BLaER1 (cell line): ENCODE data around the gene TBC1D22A.

Source experiments
- H3K27ac ChIP-seq: shearing (Covaris generic); formaldehyde crosslinking; 2 replicates; pipeline ENCODE4 v1.8.1; 2022
- H3K27me3 ChIP-seq: shearing (Covaris generic); formaldehyde crosslinking; 2 replicates; pipeline ENCODE4 v1.8.1; 2022
- H3K36me3 ChIP-seq: shearing (Covaris generic); formaldehyde crosslinking; 2 replicates; pipeline ENCODE4 v1.8.1; 2022
- H3K4me1 ChIP-seq: shearing (Covaris generic); formaldehyde crosslinking; 2 replicates; pipeline ENCODE4 v1.8.1; 2022
- H3K4me2 ChIP-seq: shearing (Covaris generic); formaldehyde crosslinking; 2 replicates; pipeline ENCODE4 v1.8.1; 2022
- H3K4me3 ChIP-seq: shearing (Covaris generic); formaldehyde crosslinking; 2 replicates; pipeline ENCODE4 v1.8.1; 2022
- H3K9ac ChIP-seq: shearing (Covaris generic); formaldehyde crosslinking; 2 replicates; pipeline ENCODE4 v1.8.1; 2022
- H3K9me3 ChIP-seq: shearing (Covaris generic); formaldehyde crosslinking; 2 replicates; pipeline ENCODE4 v1.8.1; 2022
- H4K20me1 ChIP-seq: shearing (Covaris generic); formaldehyde crosslinking; 2 replicates; pipeline ENCODE4 v1.8.1; 2022
- Cebpa-rat ChIP-seq: shearing (Covaris generic); IDR thresholded peaks from 2 replicates; pipeline ENCODE4 v1.8.1; 2022

The TBC1D22A gene

GRCh38 chr22:46896568-46897245, 134.3 kb downstream of the TBC1D22A start:
- no peak overlapping the region for H3K9ac ChIP-seq
- no peak overlapping the region for H3K4me3 ChIP-seq
- peaks cover 47% of the 10 kb centered on the region for H3K36me3 ChIP-seq
- H3K4me2 ChIP-seq, result peak overlapping the region; percentile 59
- TF ChIP-seq Cebpa-rat, result no peak
- no peaks in the 10 kb centered on the region for H3K27me3 ChIP-seq
- H4K20me1 ChIP-seq, result peaks cover 67% of the 10 kb centered on the region
- peak overlapping the region; percentile 10; the same call in 1 of the 2 replicates for H3K27ac ChIP-seq
- no peaks in the 10 kb centered on the region for H3K9me3 ChIP-seq
- peaks cover 46% of the 10 kb centered on the region for H3K4me1 ChIP-seq

- Histone ChIP-seq H3K27ac (no peak overlapping the region), H3K27me3 (no peaks in the 10 kb centered on the region), H3K9ac (no peak overlapping the region), H3K4me3 (no peak overlapping the region), H3K4me1 (peaks cover 50% of the 10 kb centered on the region), H3K9me3 (no peaks in the 10 kb centered on the region), H3K4me2 (0 out of 2 replicates have a peak overlapping the region, but pooled peaks have one; percentile 59), H4K20me1 (peaks cover 70% of the 10 kb centered on the region), H3K36me3 (peaks cover 46% of the 10 kb centered on the region)
- TF ChIP-seq Cebpa-rat, result no peak
Measured at GRCh38 chr22:46897246-46897623, 134.8 kb downstream of the TBC1D22A start.

GRCh38 chr22:46900549-46900948, 138.1 kb downstream of the TBC1D22A start:
- Histone ChIP-seq H4K20me1 (peaks cover 65% of the 10 kb centered on the region), H3K9ac (no peak overlapping the region), H3K4me2 (no peak overlapping the region), H3K27ac (no peak overlapping the region), H3K9me3 (no peaks in the 10 kb centered on the region), H3K36me3 (peaks cover 28% of the 10 kb centered on the region), H3K4me3 (no peak overlapping the region), H3K4me1 (peaks cover 40% of the 10 kb centered on the region), H3K27me3 (no peaks in the 10 kb centered on the region)
- no peak for TF ChIP-seq Cebpa-rat

GRCh38 chr22:46902436-46902835, 140.0 kb downstream of the TBC1D22A start:
- peak overlapping the region; percentile 87 for H3K4me2 ChIP-seq

GRCh38 chr22:46902998-46903916, 140.8 kb downstream of the TBC1D22A start:
- no peaks in the 10 kb centered on the region for H3K9me3 ChIP-seq
- peak overlapping the region; percentile 69 for H3K9ac ChIP-seq
- peaks cover 83% of the 10 kb centered on the region for H4K20me1 ChIP-seq
- peaks cover 46% of the 10 kb centered on the region for H3K36me3 ChIP-seq
- no peak for TF ChIP-seq Cebpa-rat
- no peaks in the 10 kb centered on the region for H3K27me3 ChIP-seq
- H3K4me3 ChIP-seq, result no peak overlapping the region
- H3K4me1 ChIP-seq, result peaks cover 22% of the 10 kb centered on the region
- peak overlapping the region; percentile 46 for H3K27ac ChIP-seq
- peak overlapping the region; percentile 87 for H3K4me2 ChIP-seq

More at GRCh38 chr22:46902436-46902835, 140.0 kb downstream of the TBC1D22A start:
- Histone ChIP-seq H3K9me3 (no peaks in the 10 kb centered on the region), H3K4me3 (no peak overlapping the region), H3K27ac (no peak overlapping the region; the same call in 1 of the 2 replicates), H3K27me3 (no peaks in the 10 kb centered on the region), H3K9ac (no peak overlapping the region), H3K36me3 (peaks cover 38% of the 10 kb centered on the region), H3K4me1 (peaks cover 22% of the 10 kb centered on the region), H4K20me1 (peaks cover 75% of the 10 kb centered on the region)
- no peak for TF ChIP-seq Cebpa-rat

GRCh38 chr22:46905415-46905814, 143.0 kb downstream of the TBC1D22A start:
- H3K4me2 ChIP-seq, result no peak overlapping the region
- peaks cover 89% of the 10 kb centered on the region for H4K20me1 ChIP-seq
- H3K4me1 ChIP-seq, result peaks cover 22% of the 10 kb centered on the region
- H3K36me3 ChIP-seq, result peaks cover 51% of the 10 kb centered on the region; the same call in 1 of the 2 replicates
- H3K27ac ChIP-seq, result no peak overlapping the region
- no peak overlapping the region for H3K9ac ChIP-seq
- H3K27me3 ChIP-seq, result no peaks in the 10 kb centered on the region
- H3K9me3 ChIP-seq, result no peaks in the 10 kb centered on the region
- H3K4me3 ChIP-seq, result no peak overlapping the region
- TF ChIP-seq Cebpa-rat, result no peak

- no peak for TF ChIP-seq Cebpa-rat
- peaks cover 89% of the 10 kb centered on the region for H4K20me1 ChIP-seq
Measured at GRCh38 chr22:46905834-46906233, 143.4 kb downstream of the TBC1D22A start.

GRCh38 chr22:46906326-46907045, 144.0 kb downstream of the TBC1D22A start:
- Histone ChIP-seq H4K20me1 (peaks cover 89% of the 10 kb centered on the region), H3K36me3 (peaks cover 61% of the 10 kb centered on the region; the same call in 1 of the 2 replicates)
- no peak for TF ChIP-seq Cebpa-rat

More at GRCh38 chr22:46905834-46906233, 143.4 kb downstream of the TBC1D22A start:
- Histone ChIP-seq H3K9me3 (no peaks in the 10 kb centered on the region), H3K4me1 (peaks cover 22% of the 10 kb centered on the region), H3K9ac (no peak overlapping the region), H3K27ac (no peak overlapping the region), H3K27me3 (no peaks in the 10 kb centered on the region), H3K4me2 (no peak overlapping the region), H3K36me3 (peaks cover 55% of the 10 kb centered on the region; the same call in 1 of the 2 replicates), H3K4me3 (no peak overlapping the region)

More at GRCh38 chr22:46906326-46907045, 144.0 kb downstream of the TBC1D22A start:
- H3K4me1 ChIP-seq, result peaks cover 22% of the 10 kb centered on the region
- H3K4me2 ChIP-seq, result no peak overlapping the region
- H3K4me3 ChIP-seq, result no peak overlapping the region
- H3K9ac ChIP-seq, result no peak overlapping the region
- H3K27me3 ChIP-seq, result no peaks in the 10 kb centered on the region
- no peak overlapping the region for H3K27ac ChIP-seq
- H3K9me3 ChIP-seq, result no peaks in the 10 kb centered on the region
